Spleen (tissue), 11 donors: ENCODE measurements around the gene MME. TPM values are rescaled to one million over a fixed set of nuclear protein-coding genes. Genes with fewer than 3 reads are reported as not detected.
A peak's percentile ranks its signal among the peaks of the same experiment; 100 is the strongest.
"Not testable (repeated sequence)": the region's sequence is repeated elsewhere in the genome, so short reads cannot be mapped to it uniquely, and the experiment has no call there.

Source experiments
- DNase-seq: peaks from one replicate; pipeline ENCODE4 v3.0.0-alpha.2; 2020
- H3K27ac ChIP-seq, 8 donors: fragments of 200-600 bp; sonication (generic) in 7 of 8; 1 replicate in 4 of 8; 2 replicates in 4 of 8; pipeline versions ENCODE4 v1.5.0 to v1.8.0; 2016 to 2021; ENCODE audit warnings: inconsistent platforms in 4 of 8, mild to moderate bottlenecking in 4 of 8, moderate library complexity in 1 of 8
- H3K27me3 ChIP-seq, 7 donors: fragments of 200-600 bp; sonication (generic) in 6 of 7; replicated peaks in 1 of 7; 1 replicate in 4 of 7; 2 replicates in 3 of 7; pipeline versions ENCODE4 v1.5.0 to v1.8.0; 2016 to 2021; ENCODE audit warnings: inconsistent platforms in 3 of 7, mild to moderate bottlenecking in 1 of 7
- H3K36me3 ChIP-seq, 6 donors: fragments of 200-600 bp; sonication (generic) in 5 of 6; 1 replicate in 4 of 6; 2 replicates in 2 of 6; pipeline versions ENCODE4 v1.5.0 to v1.8.0; 2016 to 2021; ENCODE audit warnings: inconsistent platforms in 2 of 6
- H3K4me1 ChIP-seq, 6 donors: fragments of 200-600 bp; sonication (generic) in 5 of 6; 1 replicate in 3 of 6; 2 replicates in 3 of 6; pipeline versions ENCODE4 v1.5.0 to v1.8.0; 2016 to 2021; ENCODE audit warnings: inconsistent platforms in 3 of 6
- H3K4me3 ChIP-seq, 8 donors: fragments of 200-600 bp; sonication (generic) in 7 of 8; 1 replicate in 4 of 8; 2 replicates in 4 of 8; pipeline versions ENCODE4 v1.5.0 to v1.8.0; 2016 to 2021; ENCODE audit warnings: inconsistent platforms in 4 of 8, mild to moderate bottlenecking in 4 of 8, moderate library complexity in 2 of 8
- H3K9me3 ChIP-seq, 8 donors: fragments of 200-600 bp; sonication (generic) in 7 of 8; 1 replicate in 4 of 8; 2 replicates in 4 of 8; pipeline versions ENCODE4 v1.5.0 to v1.8.0; 2016 to 2021; ENCODE audit warnings: inconsistent platforms in 4 of 8
- CTCF ChIP-seq, 11 experiments: fragments of 200-600 bp in 7 of 11; fragments of 450-650 bp in 4 of 11; sonication (generic) in 4 of 11; IDR thresholded peaks in 8 of 11; conservative IDR thresholded peaks in 3 of 11; 1 replicate in 7 of 11; 2 replicates in 4 of 11; pipeline versions ENCODE4 v1.4.0 to v1.8.0; 2016 to 2021; ENCODE audit warnings: antibody characterized with exemption in 11 of 11, inconsistent platforms in 4 of 11, mild to moderate bottlenecking in 1 of 11
- POLR2A ChIP-seq, 3 donors: fragments of 450-650 bp; IDR thresholded peaks; one replicate each; pipeline ENCODE4 v1.5.1; 2017; ENCODE audit warnings: antibody characterized with exemption in 3 of 3, mild to moderate bottlenecking in 1 of 3
- POLR2AphosphoS5 ChIP-seq, 3 donors: sonication (generic); formaldehyde crosslinking; IDR thresholded peaks; one replicate each; pipeline ENCODE4 v1.5.1; 2017; ENCODE audit warnings: antibody characterized with exemption in 3 of 3
- WGBS, 5 donors: extraction: QIAGEN DNeasy Blood & Tissue Kit in 3 of 5; methylation state at CpG; one replicate each; pipeline versions ENCODE4 v1.1.5 to v1.1.7; 2013 to 2018; 5-methylcytosine and 5-hydroxymethylcytosine counted together
- intact Hi-C: fragments of 100-400 bp; cut with DNase I; formaldehyde crosslinking; loops from one replicate; pipeline ENCODE4 v1.15.0; 2023; ENCODE audit warnings: low total_unique reads
- polyA plus RNA-seq, 3 donors: library from polyadenylated mRNA; stranded (reverse); fragments of 200-250 nt; gene quantifications; one replicate each; pipeline ENCODE4 v1.2.1, GENCODE V29; 2013
- total RNA-seq, 7 donors: library from RNA; depleted of rRNA in 3 of 7; stranded (reverse); fragments of >200 nt in 3 of 7; fragmentation: NEBNext Ultra II Directional in 4 of 7; extraction: Animal tissue kit (Norgen Biotek cat#: 25700) in 4 of 7; gene quantifications; one replicate each; pipeline versions ENCODE4 v1.1.0 to v1.2.1, GENCODE V29; 2016 to 2021
- donor health status: healthy with polysubstance abuse.
- donor health status: DM: no; HTN: no; CAD: no; lungs with moderate emphysema.
- donor health status: DM: no; HTN: no; CAD: no.
- donor health status: Bipolar disorder and iron deficiency.
- donor health status: healthy.
- donor health status: DM: no; HTN: no; CAD: no.
- donor health status: DM: yes; HTN: yes; CAD: no.

The MME gene
- total and polyA plus RNA-seq, 10 donors: 0.50 to 43.2 (median 13.2) TPM

DNA sequence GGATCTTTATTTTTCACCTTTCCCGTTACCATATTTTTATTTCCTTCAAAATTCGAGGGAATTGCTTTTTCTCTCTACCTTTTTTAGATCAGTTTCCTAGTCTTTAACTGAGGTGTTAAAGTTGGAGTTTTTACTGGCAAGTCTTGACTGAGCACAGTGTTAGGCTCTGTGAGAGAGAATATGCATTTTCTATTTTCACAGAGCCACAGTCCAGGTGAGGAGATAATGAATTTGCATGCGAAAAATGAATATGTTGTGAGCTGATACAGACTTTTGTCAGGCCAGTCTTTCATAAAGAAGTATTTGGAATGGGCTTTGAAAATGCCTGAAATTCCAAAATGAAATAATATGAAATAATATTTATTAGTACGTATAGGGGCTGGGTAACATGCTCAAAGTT lies 31.9 kb downstream of the MME start:
- H3K27me3 ChIP-seq: no peaks in the 10 kb centered on the region
- intact Hi-C loops: no loop called here
- no peak for DNase-seq
- H3K4me1 ChIP-seq: peaks cover 0 to 8% (median 0%) of the 10 kb centered on the region in 6 donors
- no peak overlapping the region for H3K4me3 ChIP-seq
- peak overlapping the region in 1 of 8 donors; percentile 18 for H3K27ac ChIP-seq
- TF ChIP-seq CTCF (IDR thresholded peaks at IDR 0.05 in 8 of 11, conservative IDR thresholded peaks at IDR 0.05 in 3 of 11) (no peak), POLR2AphosphoS5 (IDR thresholded peaks at IDR 0.05) (no peak), POLR2A (IDR thresholded peaks at IDR 0.05) (no peak)
- WGBS, 5 donors: 46 to 64% (median 54%) methylated on average over 4 of the region's 4 CpGs
- H3K36me3 ChIP-seq: no peaks in the 10 kb centered on the region
- no peaks in the 10 kb centered on the region for H3K9me3 ChIP-seq

DNA sequence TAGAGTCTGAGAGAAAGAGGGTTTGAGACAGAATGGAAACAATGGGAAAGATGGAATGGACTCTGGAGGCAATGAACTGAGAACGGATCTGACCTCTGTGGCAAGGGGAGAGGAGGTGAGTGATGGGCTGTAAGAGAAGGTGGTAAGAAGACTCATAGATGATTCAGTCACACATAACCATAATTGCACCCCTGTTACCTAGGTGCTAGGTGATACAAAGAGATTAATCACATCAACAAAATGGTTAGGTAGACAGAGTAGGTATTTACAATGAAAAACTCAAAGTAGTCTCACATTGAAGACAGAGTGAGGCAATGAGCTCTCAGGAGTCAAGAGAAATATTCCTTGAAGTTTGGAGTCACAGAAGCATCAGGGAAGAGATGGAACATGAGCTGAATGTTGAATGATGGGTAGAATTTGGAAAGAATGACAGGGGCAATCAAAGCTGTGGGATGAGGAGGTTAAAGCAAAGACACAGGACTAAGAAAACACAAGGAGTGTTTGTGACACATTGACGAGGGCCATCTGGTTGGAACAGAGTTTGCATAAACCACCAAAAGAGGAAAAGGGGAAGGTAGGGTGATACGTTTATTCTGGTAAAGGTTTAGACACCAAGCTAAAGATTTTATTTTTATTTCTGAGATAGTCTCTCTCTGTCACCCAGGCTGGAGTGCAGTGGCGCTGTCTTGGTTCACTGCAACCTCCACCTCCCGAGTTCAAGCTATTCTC lies 32.7 kb downstream of the MME start:
- no peak overlapping the region for H3K4me3 ChIP-seq
- peak overlapping the region in 1 of 8 donors; percentile 18 for H3K27ac ChIP-seq
- no peak for TF ChIP-seq POLR2AphosphoS5 (IDR thresholded peaks at IDR 0.05)
- no peak for TF ChIP-seq CTCF (IDR thresholded peaks at IDR 0.05 in 8 of 11, conservative IDR thresholded peaks at IDR 0.05 in 3 of 11)
- TF ChIP-seq POLR2A (IDR thresholded peaks at IDR 0.05): no peak
- no peaks in the 10 kb centered on the region for H3K36me3 ChIP-seq
- peaks cover 0 to 8% (median 0%) of the 10 kb centered on the region in 6 donors for H3K4me1 ChIP-seq
- intact Hi-C loops: no loop called here
- no peak for DNase-seq
- H3K9me3 ChIP-seq: no peaks in the 10 kb centered on the region
- 44 to 66% (median 60%) methylated on average over 5 of the region's 5 CpGs for WGBS, 5 donors
- no peaks in the 10 kb centered on the region for H3K27me3 ChIP-seq

- WGBS, 5 donors: 34 to 80% (median 39%) methylated on average over 2 to 5 of the region's 14 CpGs; no CpG with 5 or more reads in 2 of the 5 donors
- intact Hi-C loops: not testable (repeated sequence)
These were observed 44.6 kb downstream of the MME start for GRCh38 chr3:155124745-155125144.

DNA sequence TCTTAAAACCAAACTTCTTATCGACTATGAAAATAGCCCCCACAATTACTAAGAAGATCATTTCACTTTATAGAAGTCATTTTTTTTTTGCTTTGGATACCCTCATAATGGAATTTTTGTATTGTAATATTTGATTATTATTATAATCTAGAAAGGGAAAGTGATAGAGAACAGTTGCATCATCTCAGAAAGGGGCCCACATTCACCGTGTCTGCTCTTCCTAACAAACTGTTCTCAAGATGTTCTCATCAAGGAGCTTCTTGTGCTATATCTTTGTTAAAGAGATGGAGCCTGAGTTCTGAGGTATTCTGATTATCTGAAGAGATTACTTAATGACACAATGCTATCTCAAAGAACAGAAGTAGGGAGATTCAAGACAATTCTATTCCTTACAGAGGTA lies 49.3 kb downstream of the MME start:
- Histone ChIP-seq H3K27me3 (no peaks in the 10 kb centered on the region), H3K9me3 (peaks cover 0 to 4% (median 0%) of the 10 kb centered on the region in 8 donors), H3K36me3 (no peaks in the 10 kb centered on the region), H3K27ac (no peak overlapping the region), H3K4me1 (no peaks in the 10 kb centered on the region), H3K4me3 (no peak overlapping the region)
- no peak for DNase-seq
- intact Hi-C loops: no loop called here
- TF ChIP-seq CTCF (IDR thresholded peaks at IDR 0.05 in 8 of 11, conservative IDR thresholded peaks at IDR 0.05 in 3 of 11) (no peak), POLR2A (IDR thresholded peaks at IDR 0.05) (no peak), POLR2AphosphoS5 (IDR thresholded peaks at IDR 0.05) (no peak)
- WGBS, 5 donors: 70 to 84% (median 77%) methylated on average over 2 of the region's 2 CpGs

More at GRCh38 chr3:155124745-155125144, 44.6 kb downstream of the MME start:
- H3K36me3 ChIP-seq, DNase-seq, H3K9me3 ChIP-seq, H3K27me3 ChIP-seq, H3K4me1 ChIP-seq, H3K27ac ChIP-seq: not testable (repeated sequence)
- peak overlapping the region in 1 of 8 donors; percentile 40 for H3K4me3 ChIP-seq
